Left ventricle myocardium superior (tissue), 1 donor: Measurements from ENCODE around the gene PEAR1. TPM values are rescaled to one million over a fixed set of nuclear protein-coding genes. Genes with fewer than 3 reads are reported as not detected.

ENCODE experiments used
- ATAC-seq: fragments of 200-7000 bp; cut with Tn5 transposase; one replicate; pipeline ENCODE4 v1.9.1; 2020; ENCODE audit warnings: mild to moderate bottlenecking, moderate library complexity
- DNase-seq: peaks from one replicate; pipeline ENCODE4 v3.0.0-alpha.2; 2020
- intact Hi-C: fragments of 100-400 bp; cut with micrococcal nuclease; formaldehyde crosslinking; loops from one replicate; pipeline ENCODE4 v1.11.0; 2022
- total RNA-seq: library from RNA; stranded (reverse); fragmentation: NEBNext Ultra II Directional; extraction: Animal tissue kit (Norgen Biotek cat#: 25700); gene quantifications from one replicate; pipeline ENCODE4 v1.2.1, GENCODE V29; 2021
- donor health status: DM: no; HTN: yes; CAD: no; lungs with severe emphysema.

Gene PEAR1
- total RNA-seq, 1 donor from 2014 or later: 8.2 TPM

GRCh38 chr1:156858555-156858956, 35.0 kb upstream of the PEAR1 start:
- intact Hi-C loops: no loop called here
- DNase-seq (peak; percentile 73), ATAC-seq (peak; percentile 71)

DNA sequence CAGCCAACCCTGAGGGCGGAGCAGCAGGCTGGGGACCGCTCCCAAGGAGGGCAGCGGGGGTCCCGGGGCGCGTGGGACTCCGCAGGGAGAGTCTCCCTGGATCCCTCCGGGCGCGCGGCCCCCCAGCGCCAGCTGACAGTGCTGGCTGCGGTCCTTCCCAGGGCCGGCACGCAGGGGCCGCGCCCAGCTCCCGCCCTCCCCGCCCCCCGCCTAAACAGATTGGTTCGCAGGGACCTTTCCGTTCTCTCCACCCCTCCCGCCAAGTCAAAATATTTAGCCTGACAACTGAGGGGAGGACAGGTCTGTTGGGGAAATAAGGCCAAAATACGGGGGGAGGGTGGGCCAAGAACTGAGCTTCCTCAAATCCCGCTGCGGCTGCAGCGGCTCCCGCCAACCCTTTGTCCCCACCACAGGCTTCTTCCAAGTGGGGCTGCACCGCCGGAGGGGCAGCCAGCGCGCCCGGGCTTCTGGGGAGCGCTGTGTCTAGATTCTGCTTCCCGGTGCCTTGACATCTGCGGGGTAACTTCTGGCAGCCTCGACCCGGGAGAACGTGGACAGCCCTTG, 34.5 kb upstream of the PEAR1 start, which contains the start of gene INSRR:
Gene INSRR, minus strand, starts transcription at position 159 of the 564 bp plus-strand sequence. CDS start 496 bp downstream, outside the sequence.
- DNase-seq (peak; percentile 52), ATAC-seq (peak; percentile 59)
- intact Hi-C loops: no loop called here

GRCh38 chr1:156859523-156860112, 33.9 kb upstream of the PEAR1 start:
- peak; percentile 60 for ATAC-seq
- intact Hi-C loops: no loop called here
- peak; percentile 40 for DNase-seq

GRCh38 chr1:156860113-156860627, 33.3 kb upstream of the PEAR1 start:
- DNase-seq (peak; percentile 73), ATAC-seq (peak; percentile 77)
- intact Hi-C loops: no loop called here

GRCh38 chr1:156860628-156861423, 32.7 kb upstream of the PEAR1 start, which contains the start of gene NTRK1:
TSS of gene NTRK1 (plus strand) at chr1:156860865. CDS start at chr1:156860935, 70 bp downstream.
- peak; percentile 67 for DNase-seq
- peak; percentile 52 for ATAC-seq
- intact Hi-C loops: no loop called here

DNA sequence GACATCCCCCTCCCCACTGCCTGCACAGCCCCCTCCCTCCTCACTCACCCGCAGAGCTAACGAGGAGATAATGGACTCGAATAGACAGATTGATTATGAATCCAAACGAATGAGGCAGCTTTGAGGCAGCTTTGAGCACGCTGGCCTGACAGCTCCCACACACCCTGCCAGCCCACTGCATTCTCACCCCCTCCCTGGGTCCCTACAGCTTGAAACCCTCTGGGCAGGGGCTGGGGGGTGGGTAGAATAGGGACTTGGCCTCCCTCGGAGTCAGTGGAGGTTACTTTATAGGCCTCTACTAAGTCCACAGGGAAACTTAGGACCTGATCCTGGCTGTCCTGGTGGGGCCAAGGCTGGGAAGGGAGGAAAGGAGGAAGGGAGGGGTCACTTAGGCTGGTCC, 30.9 kb upstream of the PEAR1 start:
- ATAC-seq: no peak
- intact Hi-C loops: no loop called here
- DNase-seq: no peak

GRCh38 chr1:156862997-156863599, 30.4 kb upstream of the PEAR1 start:
- no peak for DNase-seq
- intact Hi-C loops: no loop called here
- no peak for ATAC-seq

DNA sequence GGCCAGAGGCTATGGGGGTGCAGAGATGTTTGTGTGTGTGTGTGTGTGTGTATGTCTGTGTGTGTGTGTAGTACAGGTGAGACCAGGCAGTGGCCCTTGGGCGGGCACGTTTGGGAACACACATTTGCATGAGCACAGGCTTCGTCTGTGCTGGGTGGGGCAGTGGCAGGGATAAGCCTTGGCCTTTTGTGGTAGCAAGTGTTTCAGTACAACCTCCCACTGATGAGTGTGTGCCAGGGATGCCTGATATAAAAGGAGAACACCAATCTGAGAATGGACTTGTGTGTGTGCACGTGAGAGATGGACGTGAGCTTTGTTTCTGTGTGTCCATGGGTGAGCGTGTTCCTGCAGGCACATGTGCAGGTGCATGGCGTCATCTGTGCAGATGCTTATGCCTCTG, 29.9 kb upstream of the PEAR1 start:
- no peak for DNase-seq
- intact Hi-C loops: no loop called here
- no peak for ATAC-seq

GRCh38 chr1:156864796-156865195, 28.7 kb upstream of the PEAR1 start:
- intact Hi-C loops: no loop called here
- no peak for ATAC-seq
- no peak for DNase-seq

- intact Hi-C loops: no loop called here
- DNase-seq: no peak
- no peak for ATAC-seq
Observed at GRCh38 chr1:156865258-156865657, 28.3 kb upstream of the PEAR1 start.

DNA sequence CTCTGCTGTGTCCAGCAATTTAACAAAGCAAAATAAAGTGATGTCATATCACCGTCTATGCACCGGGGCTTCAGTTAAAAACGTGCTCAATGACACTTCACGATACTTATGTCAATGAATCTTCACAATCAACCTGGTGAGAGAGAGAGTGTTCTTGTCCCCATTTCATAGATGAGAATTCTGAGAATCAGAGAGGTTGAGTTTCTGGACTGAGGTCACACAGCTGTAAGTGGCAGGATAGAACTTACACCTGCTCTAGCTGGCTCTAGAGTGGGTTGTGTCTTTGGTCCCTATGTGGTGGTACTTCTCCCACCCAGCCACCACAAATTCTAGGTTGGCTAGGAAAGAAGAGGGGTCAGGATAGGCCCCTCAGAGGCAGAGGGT, 27.7 kb upstream of the PEAR1 start:
- DNase-seq (no peak), ATAC-seq (no peak)
- intact Hi-C loops: no loop called here

DNA sequence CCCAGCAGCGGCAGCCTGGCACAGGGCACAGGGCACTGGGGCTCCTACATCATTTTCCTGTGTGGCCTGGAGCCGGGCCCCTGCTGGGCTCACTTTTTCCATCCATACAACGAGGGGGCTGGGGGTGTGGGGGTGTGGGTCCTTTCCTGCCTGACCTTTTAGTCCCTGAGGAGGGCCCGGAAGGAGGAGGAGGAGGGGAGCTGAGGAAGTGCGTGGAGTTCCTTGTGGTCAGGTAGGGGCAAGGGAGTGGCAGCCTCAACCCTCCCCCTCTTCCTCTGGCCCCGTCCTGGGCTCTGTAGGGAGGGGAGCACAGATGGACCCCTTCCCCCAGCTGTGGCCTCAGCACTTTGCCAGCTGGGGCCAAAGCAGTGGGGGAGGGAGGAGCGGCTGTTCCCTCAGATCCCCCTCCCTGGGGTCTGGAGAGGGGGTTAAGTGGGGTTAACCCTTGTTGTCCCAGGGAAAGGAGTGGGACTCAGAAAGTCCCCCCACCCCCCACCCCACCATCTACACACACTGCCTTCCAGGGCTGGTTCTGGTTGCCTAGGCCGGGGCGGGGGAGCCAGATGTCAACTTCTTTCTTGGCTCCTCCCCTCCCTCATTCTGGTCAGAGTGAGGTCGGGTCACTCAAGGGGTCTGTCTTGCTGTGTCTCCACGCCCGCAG, 27.1 kb upstream of the PEAR1 start:
- no peak for ATAC-seq
- intact Hi-C loops: no loop called here
- no peak for DNase-seq

- DNase-seq (no peak), ATAC-seq (no peak)
- intact Hi-C loops: no loop called here
Observed at GRCh38 chr1:156868341-156868740, 25.2 kb upstream of the PEAR1 start.

GRCh38 chr1:156869455-156869854, 24.1 kb upstream of the PEAR1 start:
- ATAC-seq: no peak
- DNase-seq: no peak
- intact Hi-C loops: no loop called here

DNA sequence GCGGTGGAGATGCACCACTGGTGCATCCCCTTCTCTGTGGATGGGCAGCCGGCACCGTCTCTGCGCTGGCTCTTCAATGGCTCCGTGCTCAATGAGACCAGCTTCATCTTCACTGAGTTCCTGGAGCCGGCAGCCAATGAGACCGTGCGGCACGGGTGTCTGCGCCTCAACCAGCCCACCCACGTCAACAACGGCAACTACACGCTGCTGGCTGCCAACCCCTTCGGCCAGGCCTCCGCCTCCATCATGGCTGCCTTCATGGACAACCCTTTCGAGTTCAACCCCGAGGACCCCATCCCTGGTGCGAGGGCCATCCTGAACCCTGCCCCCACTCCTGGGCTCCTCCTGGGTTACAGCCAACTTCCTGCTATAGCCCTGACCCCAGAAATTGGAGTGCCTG, 19.9 kb upstream of the PEAR1 start:
- intact Hi-C loops: no loop called here
- DNase-seq (no peak), ATAC-seq (no peak)

DNA sequence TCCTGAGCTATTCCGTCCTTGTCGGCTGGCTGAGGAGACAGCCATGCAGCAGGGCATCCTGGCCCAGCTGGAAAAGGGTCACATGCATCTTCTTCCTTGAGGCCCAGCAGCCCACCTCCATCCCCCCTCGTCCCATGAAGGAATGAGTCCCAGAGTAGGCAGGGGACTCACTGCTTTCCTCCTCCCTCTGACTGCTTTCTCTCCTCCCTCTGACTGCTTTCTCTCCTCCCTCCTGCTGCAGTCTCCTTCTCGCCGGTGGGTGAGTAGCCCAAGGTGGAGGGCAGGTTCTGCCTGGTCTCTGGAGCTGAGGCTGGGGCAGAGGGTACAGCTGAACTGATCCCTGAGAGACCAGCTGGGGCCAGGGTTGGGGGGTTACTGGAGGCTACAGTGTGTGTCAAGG, 19.4 kb upstream of the PEAR1 start:
- DNase-seq: no peak
- no peak for ATAC-seq
- intact Hi-C loops: no loop called here

- intact Hi-C loops: no loop called here
- ATAC-seq (no peak), DNase-seq (no peak)
Observed at GRCh38 chr1:156874572-156875340, 18.8 kb upstream of the PEAR1 start.

DNA sequence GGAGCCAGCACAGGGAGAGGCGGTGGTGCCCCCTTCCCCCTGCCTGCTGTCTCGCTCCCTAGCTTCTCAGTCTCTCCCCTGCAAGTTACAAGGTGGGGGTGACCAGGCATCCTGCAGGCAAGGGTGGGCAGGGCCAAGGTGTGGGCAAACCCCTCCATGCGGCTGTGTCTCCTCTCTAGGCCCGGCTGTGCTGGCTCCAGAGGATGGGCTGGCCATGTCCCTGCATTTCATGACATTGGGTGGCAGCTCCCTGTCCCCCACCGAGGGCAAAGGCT, 18.2 kb upstream of the PEAR1 start:
- no peak for DNase-seq
- ATAC-seq: no peak
- intact Hi-C loops: no loop called here

DNA sequence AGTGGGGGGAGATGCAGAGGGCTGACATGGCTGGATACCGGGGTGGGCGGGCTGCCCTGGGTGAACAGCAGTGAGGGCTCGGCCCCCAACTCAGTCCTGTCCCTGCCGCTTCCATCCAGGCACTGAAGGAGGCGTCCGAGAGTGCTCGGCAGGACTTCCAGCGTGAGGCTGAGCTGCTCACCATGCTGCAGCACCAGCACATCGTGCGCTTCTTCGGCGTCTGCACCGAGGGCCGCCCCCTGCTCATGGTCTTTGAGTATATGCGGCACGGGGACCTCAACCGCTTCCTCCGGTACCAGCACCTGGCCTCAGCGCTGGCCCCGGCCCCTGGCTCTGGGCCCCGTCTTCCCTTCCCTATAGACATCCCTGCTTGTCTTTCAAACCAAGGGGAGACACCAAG, 17.2 kb upstream of the PEAR1 start:
- ATAC-seq (no peak), DNase-seq (no peak)
- intact Hi-C loops: no loop called here
